Fibroblast of lung (primary cell): ENCODE results near the gene TTLL3. TPM values are rescaled to one million over a fixed set of nuclear protein-coding genes. Genes with fewer than 3 reads are reported as not detected.

Source experiments
- DNase-seq, 2 donors: peaks; one replicate each; pipeline versions ENCODE4 v3.0.0 to v3.0.0-alpha.2; 2010; ENCODE audit warnings: low read depth in 2 of 2
- H2AFZ ChIP-seq: 2 replicates; pipeline ENCODE4 v1.5.1; 2012; ENCODE audit warnings: low read length, control low read depth, inconsistent platforms
- H3K27ac ChIP-seq: 2 replicates; pipeline ENCODE4 v1.5.1; 2011; ENCODE audit warnings: low read length, control low read depth; ENCODE audit not compliant: insufficient read depth
- H3K27me3 ChIP-seq: 2 replicates; pipeline ENCODE4 v1.5.1; 2011; ENCODE audit warnings: mild to moderate bottlenecking, low read length; ENCODE audit not compliant: control insufficient read depth, insufficient read depth
- H3K36me3 ChIP-seq: 2 replicates; pipeline ENCODE4 v1.5.1; 2011; ENCODE audit warnings: low read length; ENCODE audit not compliant: control insufficient read depth, insufficient read depth
- H3K4me1 ChIP-seq: 2 replicates; pipeline ENCODE4 v1.5.1; 2011; ENCODE audit warnings: low read length; ENCODE audit not compliant: control insufficient read depth, insufficient read depth; ENCODE audit errors: extremely low read depth
- H3K4me2 ChIP-seq: 2 replicates; pipeline ENCODE4 v1.5.1; 2011; ENCODE audit warnings: low read length, control low read depth; ENCODE audit not compliant: insufficient read depth; ENCODE audit errors: extremely low read depth
- H3K4me3 ChIP-seq, 4 experiments: fragments of 200-600 bp in 1 of 4; sonication (generic) in 1 of 4; replicated peaks in 1 of 4; 2 replicates each; pipeline ENCODE4 v1.5.1; 2011 to 2016; ENCODE audit warnings: low read length in 4 of 4, low read depth in 3 of 4, mild to moderate bottlenecking in 3 of 4, control low read depth in 2 of 4, inconsistent platforms in 1 of 4, mixed read lengths in 1 of 4; ENCODE audit not compliant: insufficient read depth in 1 of 4; ENCODE audit errors: control extremely low read depth in 1 of 4
- H3K79me2 ChIP-seq: 2 replicates; pipeline ENCODE4 v1.5.1; 2012; ENCODE audit warnings: mild to moderate bottlenecking, low read length, inconsistent platforms; ENCODE audit not compliant: control insufficient read depth, insufficient read depth
- H3K9ac ChIP-seq: 2 replicates; pipeline ENCODE4 v1.5.1; 2011; ENCODE audit warnings: mild to moderate bottlenecking, low read length, control low read depth; ENCODE audit not compliant: insufficient read depth
- H3K9me3 ChIP-seq: 2 replicates; pipeline ENCODE4 v1.5.1; 2012; ENCODE audit warnings: low read depth, low read length; ENCODE audit not compliant: control insufficient read depth, insufficient read depth
- H4K20me1 ChIP-seq: 2 replicates; pipeline ENCODE4 v1.5.1; 2011; ENCODE audit warnings: low read length; ENCODE audit not compliant: control insufficient read depth, insufficient read depth; ENCODE audit errors: extremely low read depth
- EZH2 ChIP-seq: IDR thresholded peaks from 2 replicates; pipeline ENCODE4 v1.5.1; 2012; ENCODE audit warnings: low read length, control low read depth, mild to moderate bottlenecking; ENCODE audit errors: missing control alignments
- polyA plus RNA-seq, 2 donors: library from polyadenylated mRNA; depleted of rRNA in 1 of 2; stranded (reverse) in 1 of 2; unstranded in 1 of 2; fragments of >200 nt; gene quantifications; 2 replicates each; pipeline ENCODE4 v1.2.1, GENCODE V29; 2011 to 2012; ENCODE audit warnings: missing spikeins in 1 of 2
- total RNA-seq: library from RNA; depleted of rRNA; stranded (reverse); fragments of >200 nt; gene quantifications from 2 replicates; pipeline ENCODE4 v1.2.1, GENCODE V29; 2014
- TF ChIP-seq, protein P1 (sequence below), 2 donors: IDR thresholded peaks in 1 of 2; conservative IDR thresholded peaks in 1 of 2; 1 replicate in 1 of 2; 2 replicates in 1 of 2; pipeline ENCODE4 v1.5.1; 2011 to 2012; ENCODE audit warnings: low read length in 2 of 2, control low read depth in 1 of 2, inconsistent platforms in 1 of 2, low read depth in 1 of 2, mild to moderate bottlenecking in 1 of 2

TTLL3 gene
- total and polyA plus RNA-seq, 2 donors (not counting 1 experiment from before 2014, with no cell fraction given): 14.9 to 16.1 TPM

DNA sequence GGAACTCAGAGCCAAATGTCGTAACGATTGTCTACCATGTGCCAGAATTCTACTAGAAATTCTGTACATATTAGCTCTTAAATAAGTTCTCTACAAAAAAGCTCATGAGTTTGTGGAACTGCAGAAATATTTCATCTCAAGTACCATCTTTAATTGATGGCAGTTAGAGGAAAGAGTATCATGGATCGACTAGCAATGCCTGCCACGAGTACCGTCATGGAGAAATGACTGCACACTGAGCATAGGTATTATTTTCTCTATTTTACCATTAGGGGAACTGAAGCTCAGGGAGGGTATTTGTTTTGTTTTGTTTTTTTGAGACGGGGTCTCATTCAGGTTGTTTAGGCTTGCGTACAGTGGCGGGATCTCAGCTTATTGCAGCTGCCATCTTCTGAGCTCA lies 31.0 kb downstream of the TTLL3 start:
- Histone ChIP-seq H3K4me1 (peaks cover 4% of the 10 kb centered on the region), H3K79me2 (no peaks in the 10 kb centered on the region), H4K20me1 (no peaks in the 10 kb centered on the region), H2AFZ (no peak overlapping the region), H3K36me3 (peaks cover 6% of the 10 kb centered on the region), H3K4me2 (no peak overlapping the region), H3K9me3 (no peaks in the 10 kb centered on the region), H3K4me3 (no peak overlapping the region), H3K27ac (no peak overlapping the region), H3K27me3 (no peaks in the 10 kb centered on the region), H3K9ac (no peak overlapping the region)
- no peak for TF ChIP-seq EZH2
- TF ChIP-seq, protein P1, sequence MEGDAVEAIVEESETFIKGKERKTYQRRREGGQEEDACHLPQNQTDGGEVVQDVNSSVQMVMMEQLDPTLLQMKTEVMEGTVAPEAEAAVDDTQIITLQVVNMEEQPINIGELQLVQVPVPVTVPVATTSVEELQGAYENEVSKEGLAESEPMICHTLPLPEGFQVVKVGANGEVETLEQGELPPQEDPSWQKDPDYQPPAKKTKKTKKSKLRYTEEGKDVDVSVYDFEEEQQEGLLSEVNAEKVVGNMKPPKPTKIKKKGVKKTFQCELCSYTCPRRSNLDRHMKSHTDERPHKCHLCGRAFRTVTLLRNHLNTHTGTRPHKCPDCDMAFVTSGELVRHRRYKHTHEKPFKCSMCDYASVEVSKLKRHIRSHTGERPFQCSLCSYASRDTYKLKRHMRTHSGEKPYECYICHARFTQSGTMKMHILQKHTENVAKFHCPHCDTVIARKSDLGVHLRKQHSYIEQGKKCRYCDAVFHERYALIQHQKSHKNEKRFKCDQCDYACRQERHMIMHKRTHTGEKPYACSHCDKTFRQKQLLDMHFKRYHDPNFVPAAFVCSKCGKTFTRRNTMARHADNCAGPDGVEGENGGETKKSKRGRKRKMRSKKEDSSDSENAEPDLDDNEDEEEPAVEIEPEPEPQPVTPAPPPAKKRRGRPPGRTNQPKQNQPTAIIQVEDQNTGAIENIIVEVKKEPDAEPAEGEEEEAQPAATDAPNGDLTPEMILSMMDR (conservative IDR thresholded peaks at IDR 0.05 in 1 of 2, IDR thresholded peaks at IDR 0.05 in 1 of 2; ENCODE audit: low read depth in 1 of 2, low read length in 2 of 2): no peak
- no peak for DNase-seq

GRCh38 chr3:9843715-9844438 lies 33.8 kb downstream of the TTLL3 start, which contains the start of gene RPUSD3:
Gene RPUSD3, minus strand, starts transcription at chr3:9844008. Its CDS starts 18 bp downstream, at chr3:9843990.
- Histone ChIP-seq H3K4me2 (peak within 1 kb of the TSS; percentile 95), H2AFZ (peak within 1 kb of the TSS; percentile 99), H3K79me2 (no peaks in the 10 kb centered on the region), H3K9ac (peak within 1 kb of the TSS; percentile 71), H3K4me1 (peaks cover 4% of the 10 kb centered on the region), H3K4me3 (peak within 1 kb of the TSS; percentile 71 to 96 (median 86)), H3K27me3 (no peaks in the 10 kb centered on the region), H3K27ac (peak within 1 kb of the TSS; percentile 79), H3K9me3 (no peaks in the 10 kb centered on the region), H4K20me1 (no peaks in the 10 kb centered on the region), H3K36me3 (peaks cover 6% of the 10 kb centered on the region)
- no peak for TF ChIP-seq EZH2
- TF ChIP-seq, protein P1 (conservative IDR thresholded peaks at IDR 0.05 in 1 of 2, IDR thresholded peaks at IDR 0.05 in 1 of 2; ENCODE audit: low read depth in 1 of 2, low read length in 2 of 2): no peak
- DNase-seq: peak; percentile 93 to 96

DNA sequence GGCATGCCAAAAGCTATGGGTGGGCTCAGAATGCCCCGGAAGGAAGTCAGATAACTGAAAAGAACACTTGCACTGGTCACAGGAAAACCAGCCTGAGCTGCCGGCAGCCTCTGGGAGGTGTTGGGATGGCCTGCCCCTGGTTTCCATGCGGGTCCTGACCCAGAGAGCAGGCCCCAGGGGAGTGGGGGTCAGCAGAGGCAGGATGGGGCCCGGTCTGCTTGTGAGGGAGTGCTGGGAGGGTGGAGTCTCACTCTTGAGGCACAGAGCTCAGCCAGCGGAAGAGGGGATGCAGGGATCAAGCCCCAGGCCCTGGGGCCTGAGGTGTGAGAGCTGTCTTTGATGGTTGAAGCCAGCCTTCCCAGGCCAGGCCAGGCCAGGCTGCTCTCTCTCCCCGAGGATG lies 36.2 kb downstream of the TTLL3 start:
- Histone ChIP-seq H3K27ac (no peak overlapping the region), H3K79me2 (no peaks in the 10 kb centered on the region), H2AFZ (no peak overlapping the region), H3K27me3 (no peaks in the 10 kb centered on the region), H3K9ac (no peak overlapping the region), H3K4me2 (no peak overlapping the region), H3K36me3 (peaks cover 6% of the 10 kb centered on the region), H3K4me3 (no peak overlapping the region), H3K4me1 (peaks cover 4% of the 10 kb centered on the region), H3K9me3 (no peaks in the 10 kb centered on the region), H4K20me1 (no peaks in the 10 kb centered on the region)
- DNase-seq: no peak
- TF ChIP-seq, protein P1 (conservative IDR thresholded peaks at IDR 0.05 in 1 of 2, IDR thresholded peaks at IDR 0.05 in 1 of 2; ENCODE audit: low read depth in 1 of 2, low read length in 2 of 2): no peak
- no peak for TF ChIP-seq EZH2
